ENCODE results near the gene VPS4B.

GRCh38 chr18:63387861-63388260 is 34.4 kb downstream of the VPS4B start:
- TF ChIP-seq CTCF (IDR thresholded peaks at IDR 0.05) = no peak
- TF ChIP-seq POLR2AphosphoS5 (IDR thresholded peaks at IDR 0.05) = no peak

All from breast epithelium (tissue), 3 donors.